ENCODE data around the gene VAV1.
"Not testable (repeated sequence)": the region's sequence is repeated elsewhere in the genome, so short reads cannot be mapped to it uniquely, and the experiment has no call there.

The VAV1 gene

GRCh38 chr19:6793411-6793810, 20.9 kb downstream of the VAV1 start:
- Histone ChIP-seq H3K27ac (ENCODE audit: low read depth, low read length) (no peak overlapping the region), H3K4me3 (ENCODE audit: low read length) (no peak overlapping the region), H3K27me3 (ENCODE audit: control insufficient read depth, insufficient read depth, low read length) (no peaks in the 10 kb centered on the region), H3K9ac (ENCODE audit: low read length) (no peak overlapping the region), H3K4me1 (ENCODE audit: control insufficient read depth, insufficient read depth, low read length) (no peaks in the 10 kb centered on the region), H3K36me3 (ENCODE audit: control insufficient read depth, insufficient read depth, low read length) (no peaks in the 10 kb centered on the region)

GRCh38 chr19:6793973-6794372, 21.5 kb downstream of the VAV1 start:
- Histone ChIP-seq H3K27me3 (ENCODE audit: control insufficient read depth, insufficient read depth, low read length) (no peaks in the 10 kb centered on the region), H3K36me3 (ENCODE audit: control insufficient read depth, insufficient read depth, low read length) (no peaks in the 10 kb centered on the region), H3K27ac (ENCODE audit: low read depth, low read length) (no peak overlapping the region), H3K9ac (ENCODE audit: low read length) (no peak overlapping the region), H3K4me1 (ENCODE audit: control insufficient read depth, insufficient read depth, low read length) (no peaks in the 10 kb centered on the region), H3K4me3 (ENCODE audit: low read length) (no peak overlapping the region)

- H3K27ac ChIP-seq (ENCODE audit: low read depth, low read length): no peak overlapping the region
- H3K27me3 ChIP-seq (ENCODE audit: control insufficient read depth, insufficient read depth, low read length): no peaks in the 10 kb centered on the region
- H3K4me1 ChIP-seq (ENCODE audit: control insufficient read depth, insufficient read depth, low read length): no peaks in the 10 kb centered on the region
- no peak overlapping the region for H3K4me3 ChIP-seq (ENCODE audit: low read length)
- no peaks in the 10 kb centered on the region for H3K36me3 ChIP-seq (ENCODE audit: control insufficient read depth, insufficient read depth, low read length)
- H3K9ac ChIP-seq (ENCODE audit: low read length): no peak overlapping the region
Measured at GRCh38 chr19:6794686-6795431, 22.4 kb downstream of the VAV1 start.

GRCh38 chr19:6796278-6796677, 23.8 kb downstream of the VAV1 start:
- Histone ChIP-seq H3K27me3 (ENCODE audit: control insufficient read depth, insufficient read depth, low read length) (no peaks in the 10 kb centered on the region), H3K9ac (ENCODE audit: low read length) (no peak overlapping the region), H3K36me3 (ENCODE audit: control insufficient read depth, insufficient read depth, low read length) (no peaks in the 10 kb centered on the region), H3K4me1 (ENCODE audit: control insufficient read depth, insufficient read depth, low read length) (no peaks in the 10 kb centered on the region), H3K27ac (ENCODE audit: low read depth, low read length) (no peak overlapping the region), H3K4me3 (ENCODE audit: low read length) (no peak overlapping the region)

GRCh38 chr19:6797646-6798045, 25.1 kb downstream of the VAV1 start:
- H3K9ac ChIP-seq (ENCODE audit: low read length): no peak overlapping the region
- H3K27ac ChIP-seq (ENCODE audit: low read depth, low read length): no peak overlapping the region
- H3K27me3 ChIP-seq (ENCODE audit: control insufficient read depth, insufficient read depth, low read length): no peaks in the 10 kb centered on the region
- no peak overlapping the region for H3K4me3 ChIP-seq (ENCODE audit: low read length)
- no peaks in the 10 kb centered on the region for H3K36me3 ChIP-seq (ENCODE audit: control insufficient read depth, insufficient read depth, low read length)
- H3K4me1 ChIP-seq (ENCODE audit: control insufficient read depth, insufficient read depth, low read length): no peaks in the 10 kb centered on the region

GRCh38 chr19:6800160-6800790, 27.8 kb downstream of the VAV1 start:
- H3K27me3 ChIP-seq (ENCODE audit: control insufficient read depth, insufficient read depth, low read length); H3K27ac ChIP-seq (ENCODE audit: low read depth, low read length); H3K4me3 ChIP-seq (ENCODE audit: low read length); H3K36me3 ChIP-seq (ENCODE audit: control insufficient read depth, insufficient read depth, low read length); H3K9ac ChIP-seq (ENCODE audit: low read length); H3K4me1 ChIP-seq (ENCODE audit: control insufficient read depth, insufficient read depth, low read length): not testable (repeated sequence)

GRCh38 chr19:6800991-6801484, 28.5 kb downstream of the VAV1 start:
- Histone ChIP-seq H3K27me3 (ENCODE audit: control insufficient read depth, insufficient read depth, low read length) (peaks cover 3% of the 10 kb centered on the region), H3K4me1 (ENCODE audit: control insufficient read depth, insufficient read depth, low read length) (no peaks in the 10 kb centered on the region), H3K9ac (ENCODE audit: low read length) (no peak overlapping the region), H3K27ac (ENCODE audit: low read depth, low read length) (no peak overlapping the region), H3K4me3 (ENCODE audit: low read length) (peak overlapping the region; percentile 53), H3K36me3 (ENCODE audit: control insufficient read depth, insufficient read depth, low read length) (no peaks in the 10 kb centered on the region)

- peaks cover 3% of the 10 kb centered on the region for H3K27me3 ChIP-seq (ENCODE audit: control insufficient read depth, insufficient read depth, low read length)
- H3K36me3 ChIP-seq (ENCODE audit: control insufficient read depth, insufficient read depth, low read length): no peaks in the 10 kb centered on the region
- peak overlapping the region; percentile 53 for H3K4me3 ChIP-seq (ENCODE audit: low read length)
- no peak overlapping the region for H3K9ac ChIP-seq (ENCODE audit: low read length)
- no peak overlapping the region for H3K27ac ChIP-seq (ENCODE audit: low read depth, low read length)
- H3K4me1 ChIP-seq (ENCODE audit: control insufficient read depth, insufficient read depth, low read length): no peaks in the 10 kb centered on the region
Measured at GRCh38 chr19:6801485-6802086, 29.1 kb downstream of the VAV1 start.

- Histone ChIP-seq H3K4me1 (ENCODE audit: control insufficient read depth, insufficient read depth, low read length) (no peaks in the 10 kb centered on the region), H3K27ac (ENCODE audit: low read depth, low read length) (no peak overlapping the region), H3K27me3 (ENCODE audit: control insufficient read depth, insufficient read depth, low read length) (peaks cover 3% of the 10 kb centered on the region), H3K4me3 (ENCODE audit: low read length) (no peak overlapping the region), H3K36me3 (ENCODE audit: control insufficient read depth, insufficient read depth, low read length) (no peaks in the 10 kb centered on the region), H3K9ac (ENCODE audit: low read length) (no peak overlapping the region)
Measured at GRCh38 chr19:6802336-6803035, 30.0 kb downstream of the VAV1 start.

GRCh38 chr19:6803036-6803404, 30.5 kb downstream of the VAV1 start:
- Histone ChIP-seq H3K4me3 (ENCODE audit: low read length) (no peak overlapping the region), H3K27me3 (ENCODE audit: control insufficient read depth, insufficient read depth, low read length) (peaks cover 3% of the 10 kb centered on the region), H3K9ac (ENCODE audit: low read length) (no peak overlapping the region), H3K36me3 (ENCODE audit: control insufficient read depth, insufficient read depth, low read length) (no peaks in the 10 kb centered on the region), H3K4me1 (ENCODE audit: control insufficient read depth, insufficient read depth, low read length) (no peaks in the 10 kb centered on the region), H3K27ac (ENCODE audit: low read depth, low read length) (no peak overlapping the region)

- H3K27ac ChIP-seq (ENCODE audit: low read depth, low read length): no peak overlapping the region
- no peaks in the 10 kb centered on the region for H3K4me1 ChIP-seq (ENCODE audit: control insufficient read depth, insufficient read depth, low read length)
- H3K36me3 ChIP-seq (ENCODE audit: control insufficient read depth, insufficient read depth, low read length): no peaks in the 10 kb centered on the region
- H3K27me3 ChIP-seq (ENCODE audit: control insufficient read depth, insufficient read depth, low read length): peaks cover 3% of the 10 kb centered on the region
- H3K4me3 ChIP-seq (ENCODE audit: low read length): no peak overlapping the region
- no peak overlapping the region for H3K9ac ChIP-seq (ENCODE audit: low read length)
Measured at GRCh38 chr19:6806488-6806887, 34.0 kb downstream of the VAV1 start.

GRCh38 chr19:6807291-6807690, 34.8 kb downstream of the VAV1 start:
- H3K36me3 ChIP-seq (ENCODE audit: control insufficient read depth, insufficient read depth, low read length): no peaks in the 10 kb centered on the region
- no peaks in the 10 kb centered on the region for H3K4me1 ChIP-seq (ENCODE audit: control insufficient read depth, insufficient read depth, low read length)
- H3K27me3 ChIP-seq (ENCODE audit: control insufficient read depth, insufficient read depth, low read length): peaks cover 3% of the 10 kb centered on the region
- no peak overlapping the region for H3K4me3 ChIP-seq (ENCODE audit: low read length)
- no peak overlapping the region for H3K9ac ChIP-seq (ENCODE audit: low read length)
- no peak overlapping the region for H3K27ac ChIP-seq (ENCODE audit: low read depth, low read length)
